Loucy (cell line): ENCODE measurements around the gene DLGAP5.

Source experiments
- EZH2phosphoT487 ChIP-seq: fragments of 200-600 bp; IDR thresholded peaks from 2 replicates; pipeline ENCODE4 v1.6.1; 2018; ENCODE audit warnings: antibody characterized with exemption, mild to moderate bottlenecking, moderate library complexity, borderline replicate concordance
- TF ChIP-seq, protein P1 (sequence below): fragments of 200-600 bp; sonication (generic); conservative IDR thresholded peaks from 2 replicates; pipeline ENCODE4 v1.5.1; 2014; ENCODE audit warnings: mild to moderate bottlenecking, antibody characterized with exemption, low read length

GRCh38 chr14:55115460-55115859, 75.9 kb downstream of the DLGAP5 start:
- TF ChIP-seq, protein P1, sequence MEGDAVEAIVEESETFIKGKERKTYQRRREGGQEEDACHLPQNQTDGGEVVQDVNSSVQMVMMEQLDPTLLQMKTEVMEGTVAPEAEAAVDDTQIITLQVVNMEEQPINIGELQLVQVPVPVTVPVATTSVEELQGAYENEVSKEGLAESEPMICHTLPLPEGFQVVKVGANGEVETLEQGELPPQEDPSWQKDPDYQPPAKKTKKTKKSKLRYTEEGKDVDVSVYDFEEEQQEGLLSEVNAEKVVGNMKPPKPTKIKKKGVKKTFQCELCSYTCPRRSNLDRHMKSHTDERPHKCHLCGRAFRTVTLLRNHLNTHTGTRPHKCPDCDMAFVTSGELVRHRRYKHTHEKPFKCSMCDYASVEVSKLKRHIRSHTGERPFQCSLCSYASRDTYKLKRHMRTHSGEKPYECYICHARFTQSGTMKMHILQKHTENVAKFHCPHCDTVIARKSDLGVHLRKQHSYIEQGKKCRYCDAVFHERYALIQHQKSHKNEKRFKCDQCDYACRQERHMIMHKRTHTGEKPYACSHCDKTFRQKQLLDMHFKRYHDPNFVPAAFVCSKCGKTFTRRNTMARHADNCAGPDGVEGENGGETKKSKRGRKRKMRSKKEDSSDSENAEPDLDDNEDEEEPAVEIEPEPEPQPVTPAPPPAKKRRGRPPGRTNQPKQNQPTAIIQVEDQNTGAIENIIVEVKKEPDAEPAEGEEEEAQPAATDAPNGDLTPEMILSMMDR = no peak
- TF ChIP-seq EZH2phosphoT487 = no peak
